Smooth muscle cell (in vitro differentiated cells): ENCODE measurements around the gene MACROD2. TPM values are rescaled to one million over a fixed set of nuclear protein-coding genes. Genes with fewer than 3 reads are reported as not detected.
A peak's percentile ranks its signal among the peaks of the same experiment; 100 is the strongest.

Experiments used
- DNase-seq: peaks from one replicate; lab custom pipeline; 2025; ENCODE audit not compliant: unreplicated experiment; lab: John Stamatoyannopoulos, UW
- H2AFZ ChIP-seq: fragments of 200-600 bp; sonication (generic); 2 replicates; pipeline ENCODE4 v1.6.0; 2016; ENCODE audit warnings: antibody characterized with exemption, low read depth, mild to moderate bottlenecking
- H3F3A ChIP-seq: fragments of 200-600 bp; sonication (generic); 2 replicates; pipeline ENCODE4 v1.6.0; 2017; ENCODE audit warnings: antibody characterized with exemption, low read depth
- H3K27ac ChIP-seq: fragments of 200-600 bp; sonication (generic); 2 replicates; pipeline ENCODE4 v1.5.1; 2016; ENCODE audit warnings: low read depth, mild to moderate bottlenecking
- H3K27me3 ChIP-seq: fragments of 200-600 bp; sonication (generic); 2 replicates; pipeline ENCODE4 v1.6.1; 2016; ENCODE audit warnings: low read depth, mild to moderate bottlenecking
- H3K36me3 ChIP-seq: fragments of 200-600 bp; sonication (generic); 2 replicates; pipeline ENCODE4 v1.5.1; 2016; ENCODE audit warnings: low read depth
- H3K4me1 ChIP-seq: fragments of 200-600 bp; sonication (generic); 2 replicates; pipeline ENCODE4 v1.5.1; 2016; ENCODE audit warnings: low read depth
- H3K4me2 ChIP-seq: fragments of 200-600 bp; sonication (generic); 2 replicates; pipeline ENCODE4 v1.6.0; 2016; ENCODE audit warnings: mild to moderate bottlenecking
- H3K4me3 ChIP-seq: fragments of 200-600 bp; sonication (generic); 2 replicates; pipeline ENCODE4 v1.5.1; 2016; ENCODE audit warnings: mild to moderate bottlenecking
- H3K79me2 ChIP-seq: fragments of 200-600 bp; sonication (generic); 2 replicates; pipeline ENCODE4 v1.6.0; 2016; ENCODE audit warnings: low read depth, mild to moderate bottlenecking
- H3K9ac ChIP-seq: fragments of 200-600 bp; sonication (generic); 2 replicates; pipeline ENCODE4 v1.6.0; 2016; ENCODE audit warnings: low read depth
- H3K9me3 ChIP-seq: fragments of 200-600 bp; sonication (generic); replicated peaks from 2 replicates; pipeline ENCODE4 v1.5.1; 2016; ENCODE audit warnings: low read depth
- H4K20me1 ChIP-seq: fragments of 200-600 bp; sonication (generic); 2 replicates; pipeline ENCODE4 v1.6.0; 2016; ENCODE audit warnings: low read depth
- CTCF ChIP-seq: fragments of 200-600 bp; sonication (generic); IDR thresholded peaks from 2 replicates; pipeline ENCODE4 v1.5.1; 2017; ENCODE audit warnings: borderline replicate concordance, mild to moderate bottlenecking, antibody characterized with exemption; ENCODE audit not compliant: insufficient read depth, poor library complexity, severe bottlenecking
- WGBS: methylation state at CpG from one replicate; pipeline ENCODE4 v1.1.7; 2016; ENCODE audit warnings: low lambda C conversion rate; 5-methylcytosine and 5-hydroxymethylcytosine counted together
- polyA plus RNA-seq: library from polyadenylated mRNA; unstranded; fragments of >200 nt; fragmentation: Nextera tagmentation; extraction: Ambion mirVana; gene quantifications from 2 replicates; pipeline ENCODE4 v1.2.1, GENCODE V29; 2016
- total RNA-seq: library from RNA; depleted of rRNA; stranded (reverse); fragments of >200 nt; gene quantifications from 2 replicates; pipeline ENCODE4 v1.2.3, GENCODE V29; 2014

MACROD2 gene
- total and polyA plus RNA-seq, 2 experiments from 2014 or later = 0.04 to 0.32 TPM

GRCh38 chr20:14881518-14881917 is 886.2 kb downstream of the MACROD2 start:
- Histone ChIP-seq H3K27me3 (no peaks in the 10 kb centered on the region), H3K79me2 (no peaks in the 10 kb centered on the region), H4K20me1 (no peaks in the 10 kb centered on the region), H3K4me2 (no peak overlapping the region), H3K9me3 (no peaks in the 10 kb centered on the region), H2AFZ (no peak overlapping the region), H3F3A (no peaks in the 10 kb centered on the region), H3K4me3 (no peak overlapping the region), H3K27ac (no peak overlapping the region), H3K4me1 (no peaks in the 10 kb centered on the region), H3K9ac (no peak overlapping the region), H3K36me3 (no peaks in the 10 kb centered on the region)
- no peak for TF ChIP-seq CTCF
- DNase-seq = no peak
- 85% methylated on average over 2 of the region's 2 CpGs for WGBS

GRCh38 chr20:14882157-14882556 is 886.8 kb downstream of the MACROD2 start:
- H3K79me2 ChIP-seq = no peaks in the 10 kb centered on the region
- whole genome bisulfite sequencing = 67% methylated on average over 2 of the region's 2 CpGs
- no peaks in the 10 kb centered on the region for H3K9me3 ChIP-seq
- no peak overlapping the region for H3K9ac ChIP-seq
- no peaks in the 10 kb centered on the region for H3F3A ChIP-seq
- no peaks in the 10 kb centered on the region for H3K36me3 ChIP-seq
- no peak overlapping the region for H3K4me3 ChIP-seq
- no peak overlapping the region for H3K27ac ChIP-seq
- no peaks in the 10 kb centered on the region for H3K27me3 ChIP-seq
- no peak for TF ChIP-seq CTCF
- DNase-seq = no peak
- H3K4me1 ChIP-seq = no peaks in the 10 kb centered on the region
- no peak overlapping the region for H3K4me2 ChIP-seq
- H4K20me1 ChIP-seq = no peaks in the 10 kb centered on the region
- H2AFZ ChIP-seq = no peak overlapping the region

- Histone ChIP-seq H3K79me2 (no peaks in the 10 kb centered on the region), H3K4me2 (no peak overlapping the region), H3K9me3 (no peaks in the 10 kb centered on the region), H2AFZ (no peak overlapping the region), H3K4me3 (no peak overlapping the region), H3K27ac (peak overlapping the region; percentile 25), H3K36me3 (no peaks in the 10 kb centered on the region), H3K4me1 (no peaks in the 10 kb centered on the region), H4K20me1 (no peaks in the 10 kb centered on the region), H3F3A (no peaks in the 10 kb centered on the region), H3K27me3 (no peaks in the 10 kb centered on the region), H3K9ac (no peak overlapping the region)
- DNase-seq = no peak
- no peak for TF ChIP-seq CTCF
Observed at GRCh38 chr20:14882846-14883245, 887.5 kb downstream of the MACROD2 start.

- Histone ChIP-seq H3K4me3 (no peak overlapping the region), H3K9me3 (no peaks in the 10 kb centered on the region), H4K20me1 (no peaks in the 10 kb centered on the region), H3K36me3 (no peaks in the 10 kb centered on the region), H3K27ac (peak overlapping the region; percentile 25), H3K27me3 (no peaks in the 10 kb centered on the region), H2AFZ (no peak overlapping the region), H3K4me2 (no peak overlapping the region), H3K4me1 (no peaks in the 10 kb centered on the region), H3K79me2 (no peaks in the 10 kb centered on the region), H3F3A (no peaks in the 10 kb centered on the region), H3K9ac (no peak overlapping the region)
- TF ChIP-seq CTCF = no peak
- WGBS = 64% methylated on average over 1 of the region's 1 CpG
- no peak for DNase-seq
Observed at GRCh38 chr20:14883324-14883723, 888.0 kb downstream of the MACROD2 start.
